ENCODE data around the gene AK2.
A peak's percentile ranks its signal among the peaks of the same experiment; 100 is the strongest.

The AK2 gene

GRCh38 chr1:32969566-32969965 lies 67.1 kb downstream of the AK2 start:
- DNase-seq = no peak

GRCh38 chr1:32967888-32968568 lies 68.7 kb downstream of the AK2 start:
- no peak for DNase-seq

GRCh38 chr1:32966900-32967299 lies 69.8 kb downstream of the AK2 start:
- DNase-seq = no peak

- DNase-seq = no peak
Observed at GRCh38 chr1:32965251-32965747, 71.4 kb downstream of the AK2 start.

GRCh38 chr1:32964461-32965250 lies 72.0 kb downstream of the AK2 start, which contains the start of gene RNF19B:
TSS of gene RNF19B (minus strand) at chr1:32964809. CDS start at chr1:32964685, 124 bp downstream.
- peak; percentile 96 for DNase-seq

- peak; percentile 28 for DNase-seq
Observed at GRCh38 chr1:32963746-32964460, 72.8 kb downstream of the AK2 start.

- DNase-seq = no peak
Observed at GRCh38 chr1:32962248-32962896, 74.3 kb downstream of the AK2 start.

GRCh38 chr1:32960819-32961355 lies 75.8 kb downstream of the AK2 start:
- peak; percentile 37 for DNase-seq

- no peak for DNase-seq
Observed at GRCh38 chr1:32960342-32960741, 76.3 kb downstream of the AK2 start.

- DNase-seq = no peak
Observed at GRCh38 chr1:32958827-32959226, 77.9 kb downstream of the AK2 start.

All from NCI-H2107 (cell line).